NCI-H1417 (cell line): ENCODE data around the gene HYAL3.
"Not testable (repeated sequence)": the region's sequence is repeated elsewhere in the genome, so short reads cannot be mapped to it uniquely, and the experiment has no call there.

Experiments
- DNase-seq, 3 experiments: peaks; one replicate each; lab custom pipeline; 2025; lab: John Stamatoyannopoulos, UW

Gene HYAL3

DNA sequence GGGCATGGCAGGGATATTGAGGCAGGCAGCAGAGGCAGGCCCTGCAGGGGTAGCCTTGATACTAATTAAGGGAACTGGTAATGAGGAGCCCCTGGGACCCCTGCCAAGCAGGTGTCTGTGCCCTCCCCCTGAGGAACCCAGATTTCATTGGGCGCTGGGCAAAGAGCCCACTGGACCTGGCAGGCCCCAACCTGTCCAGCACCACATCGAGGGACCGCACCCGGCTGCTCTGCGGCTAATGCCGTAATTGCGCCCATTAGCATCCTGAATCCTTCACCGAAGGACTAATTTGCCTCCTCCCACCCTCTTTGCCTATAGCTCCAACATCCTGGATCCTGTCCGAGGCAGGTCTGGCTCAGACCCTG, 44.0 kb downstream of the HYAL3 start:
- DNase-seq: peak in 1 of 3 experiments; percentile 59

DNA sequence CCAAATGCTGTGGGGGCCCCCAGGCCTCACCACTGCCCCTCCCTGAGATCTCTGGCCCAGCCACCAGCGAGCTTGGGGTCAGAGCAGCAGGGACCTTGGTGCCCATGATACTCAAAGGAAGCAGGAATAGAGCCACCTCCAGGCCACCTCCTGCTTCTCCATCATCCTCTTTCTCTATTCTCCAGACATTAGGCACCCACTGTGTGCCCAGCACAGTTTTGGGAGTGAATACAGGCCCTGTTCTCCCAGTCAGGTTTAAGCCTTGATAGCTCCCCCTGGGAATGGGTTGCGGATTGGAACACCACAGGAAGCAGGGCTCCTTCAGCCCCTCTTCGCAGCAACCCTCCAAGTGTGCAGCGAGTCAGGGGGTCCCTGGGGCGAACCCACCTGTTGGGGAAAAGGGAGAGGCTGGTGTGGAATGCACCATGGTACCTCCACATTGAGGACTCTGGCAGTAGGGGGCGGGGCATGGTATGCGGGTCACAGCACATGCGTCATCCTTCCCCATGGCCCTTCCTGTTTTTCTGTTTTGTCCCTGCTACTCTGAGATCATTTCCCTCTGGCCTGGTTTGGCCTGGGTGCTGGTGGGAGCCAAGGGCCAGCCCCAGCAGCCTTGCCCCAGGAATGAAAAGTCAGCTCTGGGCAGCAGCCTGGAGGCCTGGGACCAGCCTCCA, 44.5 kb downstream of the HYAL3 start:
- no peak for DNase-seq

DNA sequence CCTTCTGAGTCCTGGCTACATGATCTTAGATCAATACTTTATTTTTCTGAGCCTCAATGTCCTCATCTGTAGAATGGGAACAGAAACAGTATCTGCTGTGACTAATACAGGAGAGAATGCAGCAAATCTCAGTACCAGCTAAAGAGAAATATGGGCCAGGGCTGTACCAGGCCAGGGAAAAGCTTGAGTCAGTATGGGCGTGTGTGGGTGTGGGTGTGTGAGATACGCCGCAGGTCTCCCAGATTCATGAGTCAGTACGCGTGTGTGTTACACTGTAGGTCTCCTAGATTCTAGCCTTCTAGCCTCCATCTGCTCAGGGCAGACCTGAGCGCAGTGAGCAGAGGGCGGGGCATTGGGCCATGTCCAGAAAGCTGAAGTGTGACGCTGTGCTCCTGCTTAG, 48.0 kb downstream of the HYAL3 start:
- DNase-seq: no peak

DNA sequence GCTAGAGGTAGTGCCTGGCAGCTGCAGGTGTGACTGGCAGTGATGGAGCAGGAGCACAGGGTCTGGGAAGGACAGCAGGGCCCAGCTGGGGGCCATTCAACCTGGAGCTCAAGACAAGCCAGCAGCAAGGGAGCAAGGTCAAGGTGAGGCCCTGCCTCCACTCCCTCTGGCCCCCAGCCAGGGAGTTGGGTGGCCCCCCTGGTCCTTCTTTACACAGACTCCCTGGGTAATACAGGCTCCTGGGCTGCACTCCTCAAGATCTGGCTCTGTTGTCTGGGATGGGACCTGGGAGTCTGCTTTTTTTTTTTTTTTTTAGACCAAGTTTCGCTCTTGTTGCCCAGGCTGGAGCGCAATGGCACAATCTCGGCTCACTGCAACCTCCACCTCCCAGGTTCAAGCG, 48.7 kb downstream of the HYAL3 start:
- DNase-seq: no peak

DNA sequence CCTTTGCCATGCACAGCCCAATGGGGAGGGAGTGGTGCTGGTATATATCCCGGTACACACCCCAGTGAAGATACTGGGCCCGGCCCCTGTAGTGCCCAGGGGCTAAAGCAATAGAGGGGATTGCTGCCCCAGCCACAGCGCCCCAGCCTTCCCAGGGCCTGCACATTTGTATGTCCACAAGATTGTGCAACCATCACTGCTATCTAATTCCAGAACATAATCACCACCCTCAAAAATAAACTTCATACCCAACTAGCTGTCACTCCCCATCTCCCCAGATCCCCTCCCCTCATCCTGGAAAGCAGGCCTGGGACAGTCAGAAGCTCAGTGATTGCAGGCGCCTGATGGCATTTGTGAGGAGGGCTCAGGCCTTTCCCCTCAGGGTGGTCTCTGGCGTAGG, 49.7 kb downstream of the HYAL3 start:
- DNase-seq: no peak

DNA sequence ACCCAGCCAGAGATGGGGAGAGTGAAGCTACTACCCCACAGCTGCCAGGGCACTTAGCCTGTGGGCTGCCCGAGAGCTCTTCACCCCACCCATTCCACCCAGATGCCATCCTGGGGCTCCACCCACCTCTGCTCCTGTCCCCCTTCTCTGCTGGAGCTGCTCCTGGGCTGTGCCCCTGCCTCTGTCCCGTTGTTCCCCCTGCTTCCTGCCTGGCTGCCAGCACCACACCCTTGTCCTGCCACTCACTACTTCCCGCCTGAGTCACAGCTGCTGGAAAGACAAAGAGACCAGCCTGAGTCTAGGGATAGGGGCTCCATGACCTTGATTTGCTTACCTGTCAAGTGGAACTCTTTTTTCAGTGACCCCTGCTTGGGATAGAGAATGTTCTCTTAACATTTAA, 50.8 kb downstream of the HYAL3 start:
- no peak for DNase-seq

DNA sequence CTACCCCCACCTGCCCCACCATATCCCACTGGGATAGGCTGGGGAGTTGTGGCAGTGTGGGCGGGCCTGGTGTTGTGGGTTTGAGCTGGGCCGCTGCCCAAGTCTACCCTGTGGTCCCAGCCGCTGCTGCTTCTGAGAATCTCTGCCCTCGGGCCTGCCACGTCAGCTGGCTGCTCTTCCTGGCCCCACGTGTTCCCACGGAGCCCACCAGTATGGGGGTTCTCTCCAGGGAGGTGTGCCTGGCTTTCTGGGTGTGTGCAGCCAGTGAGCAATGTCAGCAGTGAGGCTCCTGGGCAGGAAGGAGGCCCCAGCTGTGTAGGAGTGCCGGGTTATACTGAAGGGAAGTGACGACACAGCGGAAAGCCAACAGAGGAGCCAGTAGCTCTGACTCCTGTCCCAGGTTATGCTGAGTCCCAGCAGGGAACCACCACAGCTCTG, 52.7 kb downstream of the HYAL3 start:
- peak in 1 of 3 experiments; percentile 10 for DNase-seq

DNA sequence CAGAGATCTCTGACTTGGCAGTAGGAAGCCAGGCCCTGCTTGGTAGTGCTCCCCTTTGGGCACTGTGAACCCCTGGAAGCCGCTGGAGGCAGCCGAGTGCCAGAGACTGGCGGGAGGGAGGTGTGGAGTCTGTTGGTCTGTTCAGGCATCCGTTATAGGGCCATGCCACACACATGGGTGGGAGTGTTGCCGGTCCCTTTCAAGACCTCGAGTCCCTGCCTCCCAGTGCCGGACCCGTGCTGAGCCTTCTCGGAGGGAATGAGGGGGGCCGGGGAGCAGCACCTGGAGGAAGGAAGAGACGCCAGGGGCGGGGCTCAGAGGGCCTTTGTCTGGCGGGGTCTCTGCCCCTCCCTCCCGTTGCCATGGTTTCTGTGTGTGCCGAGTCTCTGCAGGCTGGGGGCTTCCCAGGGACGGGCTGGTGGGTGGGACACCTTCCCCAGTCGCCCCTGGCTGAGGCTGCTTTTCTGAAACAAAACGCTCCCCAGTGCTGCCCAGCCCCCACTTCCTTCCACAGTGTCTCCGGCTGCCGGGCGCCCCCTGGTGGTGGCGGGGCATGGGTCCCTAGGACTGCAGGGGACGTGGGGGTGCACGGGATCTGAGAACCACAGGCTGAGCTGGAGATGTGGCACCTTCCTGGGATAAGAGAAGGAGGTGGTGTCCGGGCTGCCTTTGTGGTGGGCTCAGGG, 53.2 kb downstream of the HYAL3 start:
- DNase-seq: peak; percentile 73 to 87 (median 76)

DNA sequence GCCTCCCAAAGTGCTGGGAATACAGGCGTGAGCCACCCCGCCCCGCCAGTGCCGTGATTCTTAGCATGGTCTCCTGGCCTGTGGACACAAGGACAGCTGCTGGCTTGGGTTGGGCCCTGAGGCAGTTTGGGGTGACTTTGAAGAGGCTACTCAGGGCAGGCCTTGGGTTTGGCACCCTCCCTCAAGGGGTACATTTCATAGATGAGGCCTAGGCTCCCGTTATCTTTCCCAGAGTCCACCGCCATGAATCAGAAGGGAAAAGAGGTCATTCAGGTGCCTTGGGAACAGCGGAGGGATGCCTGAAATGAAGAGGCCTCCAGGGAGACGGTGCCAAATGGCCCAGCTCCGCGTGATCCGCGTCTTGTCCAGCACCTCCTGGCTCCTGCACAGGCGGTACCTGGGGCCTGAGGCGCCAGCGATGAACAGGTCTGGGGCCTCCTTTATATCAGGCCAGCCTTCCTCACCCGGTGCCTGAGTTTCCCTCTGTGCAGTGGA, 53.9 kb downstream of the HYAL3 start:
- DNase-seq: no peak

DNA sequence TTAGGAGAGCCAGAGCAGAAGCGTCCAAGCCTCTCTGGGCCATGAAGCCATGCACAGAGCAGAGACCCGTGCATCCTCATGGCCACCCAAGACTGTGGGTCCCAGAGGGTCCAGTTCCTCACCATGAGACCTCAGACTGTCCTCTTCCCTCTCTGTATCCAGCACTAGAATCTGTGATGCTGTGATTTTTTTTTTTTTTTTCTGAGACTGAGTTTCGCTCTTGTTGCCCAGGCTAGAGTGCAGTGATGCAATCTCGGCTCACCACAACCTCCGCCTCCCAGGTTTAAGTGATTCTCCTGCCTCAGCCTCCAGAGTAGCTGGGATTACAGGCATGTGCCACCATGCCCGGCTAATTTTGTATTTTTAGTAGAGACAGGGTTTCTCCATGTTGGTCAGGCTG, 54.4 kb downstream of the HYAL3 start:
- not testable (repeated sequence) for DNase-seq

DNA sequence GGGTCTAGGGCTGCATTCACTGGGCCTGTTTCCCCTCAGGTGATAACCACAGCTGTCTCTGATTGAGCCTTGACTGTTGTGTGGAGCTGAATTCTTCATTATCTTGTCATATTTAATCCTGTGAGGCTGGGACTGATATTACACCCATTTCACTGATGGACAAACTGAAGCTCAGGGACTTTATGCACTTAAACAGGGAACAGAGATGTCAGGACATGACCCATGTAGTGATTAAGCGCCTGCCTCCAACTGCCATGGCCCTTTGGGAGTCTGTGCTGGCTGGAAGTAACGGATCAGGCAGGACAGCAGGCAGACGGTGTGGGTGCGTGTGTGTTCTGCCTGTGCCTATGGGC, 55.7 kb downstream of the HYAL3 start:
- no peak for DNase-seq

DNA sequence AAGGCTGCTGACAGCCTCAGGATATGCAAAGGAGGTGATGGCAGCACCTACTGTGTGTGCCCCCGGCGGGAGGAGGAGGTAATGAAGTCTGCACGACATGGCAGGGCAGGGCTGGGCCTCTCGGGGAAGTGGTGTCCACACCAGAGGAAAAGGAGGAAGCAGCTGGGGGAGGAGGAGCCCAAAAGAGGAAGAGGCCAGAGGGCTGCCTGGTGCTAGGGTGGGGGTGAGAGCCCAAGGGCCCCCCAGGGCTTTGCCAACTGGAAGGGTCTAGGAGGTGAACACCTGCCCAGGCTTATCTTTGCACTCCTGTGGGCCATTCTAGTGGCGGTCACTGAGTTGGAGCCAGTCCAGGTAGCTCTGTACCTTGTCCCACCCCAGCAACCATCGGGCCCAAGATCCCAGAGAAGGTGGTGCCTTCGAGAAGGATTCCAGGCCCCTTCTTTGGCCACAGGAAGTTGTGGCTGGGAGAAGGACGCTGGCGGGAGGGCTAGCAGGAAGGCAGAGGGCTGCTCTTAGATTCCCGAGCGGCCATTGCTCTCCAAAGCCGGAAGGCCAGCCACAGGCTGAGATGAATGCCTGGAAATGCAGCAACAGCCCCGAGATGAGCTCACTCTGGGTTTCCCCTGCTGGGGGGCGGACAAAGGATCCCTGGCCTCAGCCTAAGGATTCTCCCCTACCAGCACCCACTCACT, 56.2 kb downstream of the HYAL3 start:
- no peak for DNase-seq
